Endothelial cell of umbilical vein (primary cell): Measurements from ENCODE around the gene NUDT12. TPM values are rescaled to one million over a fixed set of nuclear protein-coding genes. Genes with fewer than 3 reads are reported as not detected.

Experiments used
- BruUV-seq: library from RNA; stranded (reverse); fragments of 400-500 nt; replicated peaks from 2 replicates; lab custom pipeline; 2021; lab: Mats Ljungman, UMichigan
- CTCF ChIA-PET: fragments of 300-600, 350-600 bp; sonication (Branson Sonifier 250); formaldehyde crosslinking; loops from one replicate; lab custom pipeline; 2021; ENCODE audit warnings: antibody characterized with exemption, inconsistent platforms; lab: Charles Lee
- POLR2A ChIA-PET: fragments of 300-600, 350-600 bp; sonication (Branson Sonifier 250); formaldehyde crosslinking; loops from one replicate; lab custom pipeline; 2021; ENCODE audit warnings: antibody characterized with exemption, inconsistent platforms; lab: Charles Lee
- DNase-seq: peaks from one replicate; pipeline ENCODE4 v3.0.0-alpha.2; 2011; ENCODE audit warnings: low read depth, low spot score
- FAIRE-seq: peaks from 2 replicates; lab custom pipeline; 2011; peaks lifted over from hg19 to GRCh38; lab: Jason Lieb, UNC
- H2AFZ ChIP-seq: 2 replicates; pipeline ENCODE4 v1.6.0; 2012; ENCODE audit warnings: low read depth, low read length, control low read depth, inconsistent platforms
- H3K27ac ChIP-seq: 2 replicates; pipeline ENCODE4 v1.5.1; 2011; ENCODE audit warnings: low read depth, mild to moderate bottlenecking, control low read depth, low read length, moderate library complexity; ENCODE audit not compliant: insufficient read depth
- H3K27me3 ChIP-seq, 2 experiments: 2 replicates each; pipeline versions ENCODE4 v1.6.0 to v1.6.1; 2011; ENCODE audit warnings: low read length in 2 of 2, mixed read lengths in 1 of 2; ENCODE audit not compliant: control insufficient read depth in 2 of 2, insufficient read depth in 2 of 2
- H3K36me3 ChIP-seq, 2 experiments: 2 replicates in 1 of 2; 3 replicates in 1 of 2; pipeline ENCODE4 v1.5.1; 2011; ENCODE audit warnings: low read length in 2 of 2, mild to moderate bottlenecking in 1 of 2, moderate library complexity in 1 of 2; ENCODE audit not compliant: control insufficient read depth in 2 of 2, insufficient read depth in 2 of 2; ENCODE audit errors: extremely low read depth in 1 of 2
- H3K4me1 ChIP-seq: 3 replicates; pipeline ENCODE4 v1.5.1; 2011; ENCODE audit warnings: mild to moderate bottlenecking, low read length; ENCODE audit not compliant: control insufficient read depth, insufficient read depth; ENCODE audit errors: extremely low read depth
- H3K4me2 ChIP-seq: 2 replicates; pipeline ENCODE4 v1.6.1; 2011; ENCODE audit warnings: low read length, control low read depth, mixed read lengths; ENCODE audit not compliant: insufficient read depth
- H3K4me3 ChIP-seq, 3 experiments: fragments of 200-600 bp in 1 of 3; sonication (generic), shearing (Covaris generic) in 1 of 3; replicated peaks in 1 of 3; 2 replicates each; pipeline ENCODE4 v1.5.1; 2011 to 2016; ENCODE audit warnings: control low read depth in 3 of 3, low read length in 3 of 3, mild to moderate bottlenecking in 2 of 3, inconsistent platforms in 1 of 3, low read depth in 1 of 3, moderate library complexity in 1 of 3; ENCODE audit not compliant: insufficient read depth in 1 of 3
- H3K79me2 ChIP-seq: 2 replicates; pipeline ENCODE4 v1.6.0; 2012; ENCODE audit warnings: low read length, inconsistent platforms; ENCODE audit not compliant: control insufficient read depth, insufficient read depth
- H3K9ac ChIP-seq: replicated peaks from 2 replicates; pipeline ENCODE3; 2011; ENCODE audit warnings: low read length, control low read depth; ENCODE audit not compliant: insufficient read depth; ENCODE audit errors: extremely low read depth
- H3K9me1 ChIP-seq: replicated peaks from 3 replicates; pipeline ENCODE4 v1.6.0; 2011; ENCODE audit warnings: mild to moderate bottlenecking, low read length; ENCODE audit not compliant: control insufficient read depth, insufficient read depth; ENCODE audit errors: extremely low read depth
- H3K9me3 ChIP-seq: replicated peaks from 2 replicates; pipeline ENCODE4 v1.5.1; 2012; ENCODE audit warnings: low read length, inconsistent platforms; ENCODE audit not compliant: control insufficient read depth, insufficient read depth
- H4K20me1 ChIP-seq: replicated peaks from 2 replicates; pipeline ENCODE3; 2011; ENCODE audit warnings: mild to moderate bottlenecking, low read length; ENCODE audit not compliant: control insufficient read depth, insufficient read depth; ENCODE audit errors: extremely low read depth
- CTCF ChIP-seq, 2 donors: IDR thresholded peaks; 1 replicate in 1 of 2; 2 replicates in 1 of 2; pipeline ENCODE4 v1.5.1; 2011; ENCODE audit warnings: low read length in 2 of 2, mild to moderate bottlenecking in 2 of 2, moderate library complexity in 2 of 2, control low read depth in 1 of 2, inconsistent platforms in 1 of 2, low read depth in 1 of 2; ENCODE audit not compliant: insufficient read depth in 1 of 2; ENCODE audit errors: extremely low read depth in 1 of 2
- EZH2 ChIP-seq: IDR thresholded peaks from 2 replicates; pipeline ENCODE4 v1.6.1; 2012; ENCODE audit warnings: borderline replicate concordance, low read depth, mild to moderate bottlenecking, moderate library complexity, low read length, inconsistent platforms; ENCODE audit not compliant: severe bottlenecking
- FOS ChIP-seq: IDR thresholded peaks from 2 replicates; pipeline ENCODE4 v1.6.1; 2011; ENCODE audit warnings: mild to moderate bottlenecking, low read length, moderate library complexity, borderline replicate concordance; ENCODE audit not compliant: insufficient read depth
- GATA2 ChIP-seq: IDR thresholded peaks from 2 replicates; pipeline ENCODE4 v1.7.0; 2011; ENCODE audit warnings: low read depth, mild to moderate bottlenecking, moderate library complexity, mixed read lengths, low read length; ENCODE audit not compliant: insufficient read length, insufficient read depth
- JUN ChIP-seq: IDR thresholded peaks from 2 replicates; pipeline ENCODE4 v1.6.1; 2011; ENCODE audit warnings: borderline replicate concordance, low read depth; ENCODE audit not compliant: insufficient read length, insufficient read depth
- MAX ChIP-seq: IDR thresholded peaks from 2 replicates; pipeline ENCODE4 v1.6.1; 2011; ENCODE audit not compliant: insufficient read depth, insufficient read length
- MYC ChIP-seq: IDR thresholded peaks from one replicate; pipeline ENCODE4 v1.6.1; 2011; ENCODE audit warnings: mild to moderate bottlenecking, low read depth, low read length
- POLR2A ChIP-seq: IDR thresholded peaks from 2 replicates; pipeline ENCODE4 v1.6.1; 2012; ENCODE audit warnings: low read depth, mild to moderate bottlenecking, control low read depth, low read length
- POLR2AphosphoS5 ChIP-seq: IDR thresholded peaks from 2 replicates; pipeline ENCODE4 v1.6.1; 2012; ENCODE audit warnings: low read depth, mild to moderate bottlenecking, control low read depth, low read length, moderate library complexity; ENCODE audit not compliant: insufficient read depth
- dilution Hi-C: fragments of 300-500 bp; cut with MboI; formaldehyde crosslinking; loops from one replicate; pipeline ENCODE4 v1.15.0; 2019; ENCODE audit warnings: low sequenced_read_pairs; ENCODE audit not compliant: extremely low pct_ligation_motif_present
- intact Hi-C: fragments of 100-400 bp; cut with micrococcal nuclease; formaldehyde crosslinking; loops from one replicate; pipeline ENCODE4 v1.10.0; 2022
- polyA plus RNA-seq, 4 experiments: library from polyadenylated mRNA; depleted of rRNA in 3 of 4; stranded (reverse) in 3 of 4; unstranded in 1 of 4; fragments of >200 nt; gene quantifications; 2 replicates each; pipeline versions ENCODE4 v1.2.1 to v1.2.3, GENCODE V29; 2011 to 2012; ENCODE audit warnings: missing spikeins in 1 of 4
- total RNA-seq: library from RNA; stranded (reverse); gene quantifications from 2 replicates; pipeline ENCODE4 v1.2.3, GENCODE V29; 2021

The NUDT12 gene
- total and polyA plus RNA-seq, 2 donors (not counting 3 experiments of a cell fraction or from before 2014, with no cell fraction given), result 1.3 to 4.9 TPM

GRCh38 chr5:103541114-103541513 is 21.5 kb downstream of the NUDT12 start:
- Histone ChIP-seq H3K9me1 (no peaks in the 10 kb centered on the region), H2AFZ (no peak overlapping the region), H3K36me3 (no peaks in the 10 kb centered on the region), H3K4me2 (no peak overlapping the region), H3K27me3 (no peaks in the 10 kb centered on the region), H4K20me1 (no peaks in the 10 kb centered on the region), H3K9ac (no peak overlapping the region), H3K79me2 (no peaks in the 10 kb centered on the region), H3K27ac (no peak overlapping the region), H3K4me3 (no peak overlapping the region), H3K4me1 (no peaks in the 10 kb centered on the region), H3K9me3 (no peaks in the 10 kb centered on the region)
- DNase-seq (no peak), FAIRE-seq (no peak)
- TF ChIP-seq JUN (no peak), FOS (no peak), MAX (no peak), POLR2AphosphoS5 (no peak), POLR2A (no peak), CTCF (IDR thresholded peaks at IDR 0.05; ENCODE audit: extremely low read depth in 1 of 2, insufficient read depth in 1 of 2, low read depth in 1 of 2, low read length in 2 of 2) (no peak), GATA2 (no peak), EZH2 (no peak), MYC (no peak)
- dilution Hi-C loops (no loop called here), intact Hi-C loops (no loop called here)
- no TSS peak for BruUV-seq
- CTCF ChIA-PET, result interaction anchor here (0.8 kb wide), 1 partner anchor 22 kb away, joined by 3 read pairs; no protein-coding TSS in a partner anchor
- POLR2A ChIA-PET, result no interaction called here
